CD14-positive monocyte (primary cell): ENCODE measurements around the gene SLC22A23. TPM values are rescaled to one million over a fixed set of nuclear protein-coding genes. Genes with fewer than 3 reads are reported as not detected.

Source experiments
- DNase-seq, 3 donors: peaks; one replicate each; pipeline ENCODE4 v3.0.0-alpha.2; 2011 to 2022
- H2AFZ ChIP-seq: 2 replicates; pipeline ENCODE4 v1.6.0; 2012; ENCODE audit warnings: mild to moderate bottlenecking, low read depth, low read length, inconsistent platforms; ENCODE audit not compliant: insufficient read depth, poor library complexity, severe bottlenecking
- H3K27ac ChIP-seq, 2 donors: 1 replicate in 1 of 2; 2 replicates in 1 of 2; pipeline ENCODE4 v1.5.1; 2012 to 2013; ENCODE audit warnings: low read length in 2 of 2, control low read depth in 1 of 2, inconsistent platforms in 1 of 2, low read depth in 1 of 2, mild to moderate bottlenecking in 1 of 2
- H3K27me3 ChIP-seq, 2 donors: one replicate each; pipeline versions ENCODE4 v1.6.0 to v1.6.1; 2011 to 2013; ENCODE audit warnings: low read length in 2 of 2; ENCODE audit not compliant: control insufficient read depth in 2 of 2, insufficient read depth in 2 of 2
- H3K36me3 ChIP-seq, 2 donors: replicated peaks in 1 of 2; 1 replicate in 1 of 2; 2 replicates in 1 of 2; pipeline versions ENCODE4 v1.5.1 to v1.6.1; 2012 to 2013; ENCODE audit warnings: low read length in 2 of 2, control low read depth in 1 of 2, inconsistent platforms in 1 of 2, mild to moderate bottlenecking in 1 of 2; ENCODE audit not compliant: insufficient read depth in 2 of 2, control insufficient read depth in 1 of 2
- H3K4me1 ChIP-seq, 2 donors: 1 replicate in 1 of 2; 2 replicates in 1 of 2; pipeline versions ENCODE4 v1.5.1 to v1.6.1; 2012 to 2013; ENCODE audit warnings: low read length in 2 of 2, control low read depth in 1 of 2, inconsistent platforms in 1 of 2, mild to moderate bottlenecking in 1 of 2, moderate library complexity in 1 of 2; ENCODE audit not compliant: insufficient read depth in 2 of 2, control insufficient read depth in 1 of 2
- H3K4me2 ChIP-seq: replicated peaks from 2 replicates; pipeline ENCODE3; 2012; ENCODE audit warnings: low read length, moderate library complexity, mild to moderate bottlenecking; ENCODE audit not compliant: poor library complexity, severe bottlenecking; ENCODE audit errors: extremely low read depth
- H3K4me3 ChIP-seq, 3 experiments: fragments of 200-600 bp in 1 of 3; sonication (generic) in 1 of 3; replicated peaks in 1 of 3; 1 replicate in 2 of 3; 2 replicates in 1 of 3; pipeline ENCODE4 v1.5.1; 2011 to 2013; ENCODE audit warnings: low read length in 3 of 3, mild to moderate bottlenecking in 3 of 3, control low read depth in 2 of 3, low read depth in 2 of 3, inconsistent platforms in 1 of 3, moderate library complexity in 1 of 3
- H3K79me2 ChIP-seq: 2 replicates; pipeline ENCODE4 v1.6.0; 2012; ENCODE audit warnings: mild to moderate bottlenecking, control low read depth, inconsistent platforms, low read length, moderate library complexity; ENCODE audit not compliant: insufficient read depth
- H3K9ac ChIP-seq: 2 replicates; pipeline ENCODE4 v1.6.0; 2017; ENCODE audit warnings: low read length, mild to moderate bottlenecking; ENCODE audit not compliant: insufficient read depth, poor library complexity, severe bottlenecking
- H3K9me3 ChIP-seq, 2 donors: replicated peaks in 1 of 2; 1 replicate in 1 of 2; 2 replicates in 1 of 2; pipeline versions ENCODE4 v1.5.1 to v1.6.1; 2012 to 2013; ENCODE audit warnings: low read length in 2 of 2, control low read depth in 1 of 2; ENCODE audit not compliant: control insufficient read depth in 1 of 2, insufficient read depth in 1 of 2
- H4K20me1 ChIP-seq: 2 replicates; pipeline ENCODE4 v1.6.0; 2012; ENCODE audit warnings: mild to moderate bottlenecking, low read length, control low read depth, moderate library complexity; ENCODE audit not compliant: insufficient read depth
- H3K27ac Mint-ChIP-seq, 7 donors: one replicate each; pipeline ENCODE4 v1.8.0; 2020; ENCODE audit warnings: mild to moderate bottlenecking in 7 of 7, mixed read lengths in 7 of 7, moderate library complexity in 6 of 7, inconsistent platforms in 2 of 7
- H3K27me3 Mint-ChIP-seq, 3 donors: one replicate each; pipeline ENCODE4 v1.8.0; 2021 to 2022; ENCODE audit warnings: low read depth in 3 of 3, mild to moderate bottlenecking in 3 of 3, mixed read lengths in 3 of 3, moderate library complexity in 3 of 3, inconsistent platforms in 1 of 3
- H3K36me3 Mint-ChIP-seq, 2 donors: one replicate each; pipeline ENCODE4 v1.8.0; 2020; ENCODE audit warnings: mixed read lengths in 2 of 2, inconsistent platforms in 1 of 2, mild to moderate bottlenecking in 1 of 2
- H3K4me1 Mint-ChIP-seq: one replicate; pipeline ENCODE4 v1.8.0; 2020; ENCODE audit warnings: mild to moderate bottlenecking, mixed read lengths
- H3K4me3 Mint-ChIP-seq, 2 donors: one replicate each; pipeline ENCODE4 v1.8.0; 2020; ENCODE audit warnings: mild to moderate bottlenecking in 2 of 2, mixed read lengths in 2 of 2, moderate library complexity in 1 of 2
- H3K9me3 Mint-ChIP-seq, 7 donors: one replicate each; pipeline ENCODE4 v1.8.0; 2020 to 2022; ENCODE audit warnings: mixed read lengths in 7 of 7, mild to moderate bottlenecking in 6 of 7, moderate library complexity in 6 of 7, inconsistent platforms in 2 of 7
- WGBS: methylation state at CpG from one replicate; pipeline ENCODE4 v1.1.5; 2013; ENCODE audit warnings: missing lambda C conversion rate; ENCODE audit not compliant: insufficient coverage; 5-methylcytosine and 5-hydroxymethylcytosine counted together
- intact Hi-C, 2 donors: fragments of 100-400 bp; cut with micrococcal nuclease; formaldehyde crosslinking; loops; one replicate each; pipeline versions ENCODE4 v1.15.0 to v1.15.1; 2023
- polyA plus RNA-seq, 3 donors: library from polyadenylated mRNA; depleted of rRNA in 1 of 3; unstranded in 2 of 3; stranded (reverse) in 1 of 3; fragments of 300-500 nt in 2 of 3; fragments of >200 nt in 1 of 3; fragmentation: Illumina TruSeq in 2 of 3; gene quantifications; 1 replicate in 2 of 3; 2 replicates in 1 of 3; pipeline ENCODE4 v1.2.3, GENCODE V29; 2012 to 2021
- TF ChIP-seq, protein P1 (sequence below): fragments of 200-600 bp; IDR thresholded peaks from one replicate; pipeline ENCODE4 v1.8.0; 2022; ENCODE audit warnings: antibody characterized with exemption, mild to moderate bottlenecking

The SLC22A23 gene
- polyA plus RNA-seq, 3 donors, result 0.08 TPM; not detected in 2

DNA sequence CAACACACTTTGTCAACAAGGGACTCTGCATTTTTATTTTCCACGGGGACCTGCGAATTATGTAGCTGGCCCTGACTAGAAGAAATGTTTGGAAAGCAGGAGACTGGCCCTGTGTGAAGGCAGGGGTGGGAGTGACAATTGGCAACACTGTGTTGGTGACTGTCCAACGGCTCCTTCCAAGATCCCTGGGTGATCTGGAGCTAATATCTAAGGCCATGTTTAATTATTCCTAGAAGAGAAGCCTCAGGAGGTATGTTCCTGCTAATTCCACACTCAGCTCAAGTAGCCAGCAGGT is 13.7 kb downstream of the SLC22A23 start:
- H3K9me3 ChIP-seq, result no peaks in the 10 kb centered on the region
- Mint-ChIP-seq H3K27ac (no peak overlapping the region), H3K27me3 (peaks cover 5 to 7% (median 6%) of the 10 kb centered on the region in 3 donors), H3K36me3 (no peaks in the 10 kb centered on the region), H3K4me1 (no peaks in the 10 kb centered on the region), H3K4me3 (no peak overlapping the region), H3K9me3 (peaks cover 0 to 3% (median 0%) of the 10 kb centered on the region in 7 donors)
- TF ChIP-seq, protein P1, sequence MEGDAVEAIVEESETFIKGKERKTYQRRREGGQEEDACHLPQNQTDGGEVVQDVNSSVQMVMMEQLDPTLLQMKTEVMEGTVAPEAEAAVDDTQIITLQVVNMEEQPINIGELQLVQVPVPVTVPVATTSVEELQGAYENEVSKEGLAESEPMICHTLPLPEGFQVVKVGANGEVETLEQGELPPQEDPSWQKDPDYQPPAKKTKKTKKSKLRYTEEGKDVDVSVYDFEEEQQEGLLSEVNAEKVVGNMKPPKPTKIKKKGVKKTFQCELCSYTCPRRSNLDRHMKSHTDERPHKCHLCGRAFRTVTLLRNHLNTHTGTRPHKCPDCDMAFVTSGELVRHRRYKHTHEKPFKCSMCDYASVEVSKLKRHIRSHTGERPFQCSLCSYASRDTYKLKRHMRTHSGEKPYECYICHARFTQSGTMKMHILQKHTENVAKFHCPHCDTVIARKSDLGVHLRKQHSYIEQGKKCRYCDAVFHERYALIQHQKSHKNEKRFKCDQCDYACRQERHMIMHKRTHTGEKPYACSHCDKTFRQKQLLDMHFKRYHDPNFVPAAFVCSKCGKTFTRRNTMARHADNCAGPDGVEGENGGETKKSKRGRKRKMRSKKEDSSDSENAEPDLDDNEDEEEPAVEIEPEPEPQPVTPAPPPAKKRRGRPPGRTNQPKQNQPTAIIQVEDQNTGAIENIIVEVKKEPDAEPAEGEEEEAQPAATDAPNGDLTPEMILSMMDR, result no peak
- no peak overlapping the region for H2AFZ ChIP-seq
- H3K4me1 ChIP-seq, result no peaks in the 10 kb centered on the region
- H3K4me2 ChIP-seq, result no peak overlapping the region
- DNase-seq, result no peak
- intact Hi-C loops, result no loop called here
- no peaks in the 10 kb centered on the region for H3K27me3 ChIP-seq
- no peaks in the 10 kb centered on the region for H3K36me3 ChIP-seq
- 92% methylated on average over 2 of the region's 3 CpGs for WGBS
- no peak overlapping the region for H3K9ac ChIP-seq
- H3K4me3 ChIP-seq, result no peak overlapping the region
- H3K79me2 ChIP-seq, result no peaks in the 10 kb centered on the region
- no peaks in the 10 kb centered on the region for H4K20me1 ChIP-seq
- H3K27ac ChIP-seq, result no peak overlapping the region

DNA sequence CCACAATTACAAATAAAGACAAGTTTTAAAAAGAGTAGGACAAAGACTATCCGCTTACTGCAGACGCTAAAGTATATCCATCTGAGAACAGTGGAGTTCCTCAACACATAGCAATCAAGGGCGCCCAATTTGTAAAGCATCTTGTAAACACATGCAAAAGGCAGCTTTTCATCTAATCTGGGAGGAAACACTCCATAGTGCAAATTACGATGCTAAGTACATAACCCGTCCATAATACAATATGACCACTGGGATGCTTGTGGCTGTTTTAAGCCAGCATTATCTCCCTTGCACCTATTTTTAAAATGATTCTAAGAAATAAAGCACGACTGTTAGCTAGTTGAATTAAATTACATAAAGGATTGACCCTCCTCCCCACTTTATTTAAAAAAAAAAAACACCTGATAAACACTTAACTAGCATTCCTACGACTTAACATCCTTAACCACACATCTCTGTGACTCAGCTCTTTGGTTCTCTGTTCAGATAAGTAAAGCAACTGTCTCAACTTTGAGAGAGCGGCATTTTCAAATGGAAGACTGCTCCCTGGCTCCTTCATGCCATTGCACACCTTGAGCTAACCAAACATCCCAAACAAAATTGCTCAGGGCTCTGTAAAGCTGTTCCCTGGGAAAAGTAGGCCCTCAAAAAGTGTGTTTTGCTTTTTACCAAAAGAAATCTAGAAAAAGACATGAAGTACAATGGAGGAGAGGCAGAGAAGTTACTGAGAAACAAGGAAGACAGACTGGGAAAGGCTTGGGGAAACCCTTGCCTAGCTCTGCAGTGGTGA is 14.2 kb downstream of the SLC22A23 start:
- H3K4me3 ChIP-seq, result no peak overlapping the region
- no peak for DNase-seq
- no peaks in the 10 kb centered on the region for H3K79me2 ChIP-seq
- H2AFZ ChIP-seq, result no peak overlapping the region
- H3K4me2 ChIP-seq, result no peak overlapping the region
- peaks cover 5 to 6% (median 6%) of the 10 kb centered on the region in 3 donors for H3K27me3 Mint-ChIP-seq
- H3K27ac Mint-ChIP-seq, result no peak overlapping the region
- no peaks in the 10 kb centered on the region for H3K4me1 Mint-ChIP-seq
- intact Hi-C loops, result no loop called here
- H3K9ac ChIP-seq, result no peak overlapping the region
- H3K27me3 ChIP-seq, result no peaks in the 10 kb centered on the region
- WGBS, result 50% methylated on average over 2 of the region's 8 CpGs
- no peak overlapping the region for H3K4me3 Mint-ChIP-seq
- no peaks in the 10 kb centered on the region for H3K9me3 ChIP-seq
- H3K36me3 ChIP-seq, result no peaks in the 10 kb centered on the region
- no peak overlapping the region for H3K27ac ChIP-seq
- TF ChIP-seq, protein P1, result no peak
- peaks cover 0 to 2% (median 0%) of the 10 kb centered on the region in 7 donors for H3K9me3 Mint-ChIP-seq
- H3K36me3 Mint-ChIP-seq, result no peaks in the 10 kb centered on the region
- H3K4me1 ChIP-seq, result no peaks in the 10 kb centered on the region
- no peaks in the 10 kb centered on the region for H4K20me1 ChIP-seq
